ENCODE measurements around the gene TTC23L.

DNA sequence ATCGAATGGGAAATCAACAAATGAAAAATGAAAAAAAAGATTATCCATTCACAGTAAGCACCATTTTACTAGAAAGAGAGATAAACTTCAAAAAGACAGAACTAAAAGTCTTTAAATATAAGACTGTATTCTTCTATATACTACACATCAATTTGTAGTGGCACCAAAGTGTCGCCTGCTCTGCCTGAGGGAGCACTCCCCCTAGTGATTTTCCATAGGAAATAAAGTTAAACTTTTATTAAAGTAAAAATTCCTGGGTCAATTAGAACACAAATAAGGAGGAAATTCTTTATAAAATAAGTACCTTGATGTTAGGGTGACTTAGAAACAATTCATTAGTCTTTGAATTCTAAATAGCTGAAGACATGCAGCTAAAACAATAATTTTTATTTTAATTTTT, 66.6 kb downstream of the TTC23L start:
- no peak for TF ChIP-seq POLR2A (IDR thresholded peaks at IDR 0.05)
- TF ChIP-seq, protein P1, sequence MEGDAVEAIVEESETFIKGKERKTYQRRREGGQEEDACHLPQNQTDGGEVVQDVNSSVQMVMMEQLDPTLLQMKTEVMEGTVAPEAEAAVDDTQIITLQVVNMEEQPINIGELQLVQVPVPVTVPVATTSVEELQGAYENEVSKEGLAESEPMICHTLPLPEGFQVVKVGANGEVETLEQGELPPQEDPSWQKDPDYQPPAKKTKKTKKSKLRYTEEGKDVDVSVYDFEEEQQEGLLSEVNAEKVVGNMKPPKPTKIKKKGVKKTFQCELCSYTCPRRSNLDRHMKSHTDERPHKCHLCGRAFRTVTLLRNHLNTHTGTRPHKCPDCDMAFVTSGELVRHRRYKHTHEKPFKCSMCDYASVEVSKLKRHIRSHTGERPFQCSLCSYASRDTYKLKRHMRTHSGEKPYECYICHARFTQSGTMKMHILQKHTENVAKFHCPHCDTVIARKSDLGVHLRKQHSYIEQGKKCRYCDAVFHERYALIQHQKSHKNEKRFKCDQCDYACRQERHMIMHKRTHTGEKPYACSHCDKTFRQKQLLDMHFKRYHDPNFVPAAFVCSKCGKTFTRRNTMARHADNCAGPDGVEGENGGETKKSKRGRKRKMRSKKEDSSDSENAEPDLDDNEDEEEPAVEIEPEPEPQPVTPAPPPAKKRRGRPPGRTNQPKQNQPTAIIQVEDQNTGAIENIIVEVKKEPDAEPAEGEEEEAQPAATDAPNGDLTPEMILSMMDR (IDR thresholded peaks at IDR 0.05) = no peak

Measured in lower leg skin (tissue), 3 donors.